GM18519 (cell line): ENCODE data around the gene TMEM132C.

Experiments used
- ATAC-seq: cut with Tn5 transposase; IDR thresholded peaks from one replicate; pipeline ENCODE4 v1.9.1; 2021; ENCODE audit warnings: mild to moderate bottlenecking, moderate library complexity; ENCODE audit not compliant: unreplicated experiment, low FRiP score

TMEM132C gene

GRCh38 chr12:128337431-128338170, 70.6 kb downstream of the TMEM132C start:
- no peak for ATAC-seq

- no peak for ATAC-seq
Measured at GRCh38 chr12:128338386-128339125, 71.6 kb downstream of the TMEM132C start.

- ATAC-seq = no peak
Measured at GRCh38 chr12:128339126-128339520, 72.2 kb downstream of the TMEM132C start.

- ATAC-seq = no peak
Measured at GRCh38 chr12:128339631-128340030, 72.7 kb downstream of the TMEM132C start.

GRCh38 chr12:128353301-128353700, 86.3 kb downstream of the TMEM132C start:
- ATAC-seq = no peak

- no peak for ATAC-seq
Measured at GRCh38 chr12:128356547-128356946, 89.6 kb downstream of the TMEM132C start.

- ATAC-seq = no peak
Measured at GRCh38 chr12:128361400-128361995, 94.5 kb downstream of the TMEM132C start.

- no peak for ATAC-seq
Measured at GRCh38 chr12:128365032-128365431, 98.1 kb downstream of the TMEM132C start.

GRCh38 chr12:128365651-128366231, 98.8 kb downstream of the TMEM132C start:
- ATAC-seq = no peak

GRCh38 chr12:128367961-128368360, 101.0 kb downstream of the TMEM132C start:
- no peak for ATAC-seq

GRCh38 chr12:128381541-128381940, 114.6 kb downstream of the TMEM132C start:
- ATAC-seq = no peak

GRCh38 chr12:128381946-128382345, 115.0 kb downstream of the TMEM132C start:
- no peak for ATAC-seq

GRCh38 chr12:128382946-128383345, 116.0 kb downstream of the TMEM132C start:
- ATAC-seq = no peak

GRCh38 chr12:128383357-128383937, 116.5 kb downstream of the TMEM132C start:
- no peak for ATAC-seq

GRCh38 chr12:128385736-128386135, 118.8 kb downstream of the TMEM132C start:
- ATAC-seq = no peak

- no peak for ATAC-seq
Measured at GRCh38 chr12:128387811-128388422, 120.9 kb downstream of the TMEM132C start.

GRCh38 chr12:128388461-128389000, 121.6 kb downstream of the TMEM132C start:
- no peak for ATAC-seq

GRCh38 chr12:128393346-128393745, 126.4 kb downstream of the TMEM132C start:
- ATAC-seq = no peak

GRCh38 chr12:128394137-128394536, 127.2 kb downstream of the TMEM132C start:
- no peak for ATAC-seq

GRCh38 chr12:128399253-128399652, 132.3 kb downstream of the TMEM132C start:
- ATAC-seq = no peak
